Esophagus muscularis mucosa (tissue), 4 donors: ENCODE data around the gene RBM44. TPM values are rescaled to one million over a fixed set of nuclear protein-coding genes. Genes with fewer than 3 reads are reported as not detected.
A peak's percentile ranks its signal among the peaks of the same experiment; 100 is the strongest.

ENCODE experiments used
- DNase-seq: peaks from one replicate; pipeline ENCODE4 v3.0.0-alpha.2; 2017; ENCODE audit errors: extremely low spot score
- H3K27ac ChIP-seq, 4 donors: fragments of 200-600 bp; sonication (generic); replicated peaks in 1 of 4; 1 replicate in 3 of 4; 2 replicates in 1 of 4; pipeline ENCODE4 v1.5.1; 2016 to 2019; ENCODE audit warnings: mild to moderate bottlenecking in 1 of 4
- H3K27me3 ChIP-seq, 4 donors: fragments of 200-600 bp; sonication (generic); one replicate each; pipeline versions ENCODE4 v1.5.1 to v1.6.0; 2016 to 2019
- H3K36me3 ChIP-seq, 4 donors: fragments of 200-600 bp; sonication (generic); one replicate each; pipeline ENCODE4 v1.5.1; 2016 to 2019
- H3K4me1 ChIP-seq, 4 donors: fragments of 200-600 bp; sonication (generic); one replicate each; pipeline ENCODE4 v1.5.1; 2016 to 2019
- H3K4me3 ChIP-seq, 4 donors: fragments of 200-600 bp; sonication (generic); 1 replicate in 2 of 4; 2 replicates in 2 of 4; pipeline ENCODE4 v1.5.1; 2016 to 2019; ENCODE audit warnings: mild to moderate bottlenecking in 4 of 4, moderate library complexity in 1 of 4
- H3K9me3 ChIP-seq, 4 donors: fragments of 200-600 bp; sonication (generic); 1 replicate in 3 of 4; 2 replicates in 1 of 4; pipeline ENCODE4 v1.5.1; 2016 to 2019
- EP300 ChIP-seq: sonication (generic); formaldehyde crosslinking; IDR thresholded peaks from one replicate; pipeline ENCODE4 v1.6.1; 2017; ENCODE audit warnings: antibody characterized with exemption
- POLR2A ChIP-seq: fragments of 450-650 bp; IDR thresholded peaks from one replicate; pipeline ENCODE4 v1.6.1; 2017; ENCODE audit warnings: antibody characterized with exemption, moderate library complexity, mild to moderate bottlenecking, low read depth
- POLR2AphosphoS5 ChIP-seq, 2 donors: sonication (generic); formaldehyde crosslinking; IDR thresholded peaks; one replicate each; pipeline ENCODE4 v1.6.1; 2017; ENCODE audit warnings: antibody characterized with exemption in 2 of 2
- WGBS: methylation state at CpG from one replicate; pipeline ENCODE4 v1.1.5; 2018; 5-methylcytosine and 5-hydroxymethylcytosine counted together
- intact Hi-C: fragments of 100-400 bp; cut with DNase I; formaldehyde crosslinking; loops from one replicate; pipeline ENCODE4 v1.15.1; 2023
- total RNA-seq, 4 donors: library from RNA; depleted of rRNA; stranded (reverse); fragments of >200 nt; gene quantifications; one replicate each; pipeline versions ENCODE4 v1.1.0 to v1.2.1, GENCODE V29; 2016
- TF ChIP-seq, protein P1 (sequence below), 3 experiments: fragments of 200-600 bp in 2 of 3; fragments of 450-650 bp in 1 of 3; sonication (generic) in 2 of 3; IDR thresholded peaks; one replicate each; pipeline ENCODE4 v1.5.1; 2017 to 2019; ENCODE audit warnings: antibody characterized with exemption in 3 of 3, mild to moderate bottlenecking in 2 of 3, moderate library complexity in 1 of 3

Gene RBM44
- total RNA-seq, 4 donors from 2014 or later: 0.42 to 0.99 (median 0.61) TPM

DNA sequence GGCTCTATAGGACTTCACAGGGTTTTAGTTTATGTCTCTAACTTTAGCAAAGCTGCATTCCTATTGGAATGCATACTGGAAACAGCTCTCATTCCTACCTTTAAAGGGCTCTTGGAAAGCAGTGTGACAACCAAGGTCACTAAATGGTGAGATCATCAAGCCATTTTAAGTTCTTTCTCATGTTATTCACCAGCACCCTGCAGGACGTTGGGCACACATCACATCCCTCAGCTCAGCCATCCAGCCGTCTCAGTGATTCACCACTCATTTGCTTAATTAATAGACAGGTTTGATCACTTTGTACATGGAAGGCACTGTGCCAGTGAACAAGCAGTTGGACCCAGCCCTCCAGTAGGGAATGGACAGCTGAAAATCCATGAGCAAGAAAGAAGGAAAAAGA lies 32.2 kb upstream of the RBM44 start:
- H3K9me3 ChIP-seq: no peaks in the 10 kb centered on the region
- H3K36me3 ChIP-seq: peaks cover 41 to 74% (median 50%) of the 10 kb centered on the region in 4 donors
- TF ChIP-seq, protein P1, sequence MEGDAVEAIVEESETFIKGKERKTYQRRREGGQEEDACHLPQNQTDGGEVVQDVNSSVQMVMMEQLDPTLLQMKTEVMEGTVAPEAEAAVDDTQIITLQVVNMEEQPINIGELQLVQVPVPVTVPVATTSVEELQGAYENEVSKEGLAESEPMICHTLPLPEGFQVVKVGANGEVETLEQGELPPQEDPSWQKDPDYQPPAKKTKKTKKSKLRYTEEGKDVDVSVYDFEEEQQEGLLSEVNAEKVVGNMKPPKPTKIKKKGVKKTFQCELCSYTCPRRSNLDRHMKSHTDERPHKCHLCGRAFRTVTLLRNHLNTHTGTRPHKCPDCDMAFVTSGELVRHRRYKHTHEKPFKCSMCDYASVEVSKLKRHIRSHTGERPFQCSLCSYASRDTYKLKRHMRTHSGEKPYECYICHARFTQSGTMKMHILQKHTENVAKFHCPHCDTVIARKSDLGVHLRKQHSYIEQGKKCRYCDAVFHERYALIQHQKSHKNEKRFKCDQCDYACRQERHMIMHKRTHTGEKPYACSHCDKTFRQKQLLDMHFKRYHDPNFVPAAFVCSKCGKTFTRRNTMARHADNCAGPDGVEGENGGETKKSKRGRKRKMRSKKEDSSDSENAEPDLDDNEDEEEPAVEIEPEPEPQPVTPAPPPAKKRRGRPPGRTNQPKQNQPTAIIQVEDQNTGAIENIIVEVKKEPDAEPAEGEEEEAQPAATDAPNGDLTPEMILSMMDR (IDR thresholded peaks at IDR 0.05): no peak
- no peak for TF ChIP-seq EP300
- no peak for TF ChIP-seq POLR2AphosphoS5 (IDR thresholded peaks at IDR 0.05)
- no peak for TF ChIP-seq POLR2A
- intact Hi-C loops: no loop called here
- DNase-seq: no peak
- H3K4me3 ChIP-seq: no peak overlapping the region
- 30% methylated on average over 2 of the region's 2 CpGs for WGBS
- H3K27ac ChIP-seq: peak overlapping the region in 2 of 4 donors; percentile 5 to 37
- peaks cover 9 to 22% (median 11%) of the 10 kb centered on the region in 4 donors for H3K4me1 ChIP-seq
- no peaks in the 10 kb centered on the region for H3K27me3 ChIP-seq

GRCh38 chr2:237772513-237772912 lies 26.1 kb upstream of the RBM44 start:
- H3K36me3 ChIP-seq: peaks cover 29 to 81% (median 67%) of the 10 kb centered on the region in 4 donors
- 79% methylated on average over 3 of the region's 3 CpGs for WGBS
- no peak overlapping the region for H3K4me3 ChIP-seq
- no peak for TF ChIP-seq EP300
- TF ChIP-seq POLR2AphosphoS5 (IDR thresholded peaks at IDR 0.05): no peak
- no peak for TF ChIP-seq POLR2A
- TF ChIP-seq, protein P1 (IDR thresholded peaks at IDR 0.05): no peak
- H3K27ac ChIP-seq: peak overlapping the region in 3 of 4 donors; percentile 0 to 12 (median 3)
- H3K27me3 ChIP-seq: no peaks in the 10 kb centered on the region
- H3K4me1 ChIP-seq: peaks cover 0 to 8% (median 2%) of the 10 kb centered on the region in 4 donors
- peak; percentile 34 for DNase-seq
- H3K9me3 ChIP-seq: no peaks in the 10 kb centered on the region
- intact Hi-C loops: no loop called here

- no peak overlapping the region for H3K27ac ChIP-seq
- no peak overlapping the region for H3K4me3 ChIP-seq
- H3K4me1 ChIP-seq: peaks cover 0 to 8% (median 2%) of the 10 kb centered on the region in 4 donors
- TF ChIP-seq POLR2A: no peak
- TF ChIP-seq, protein P1 (IDR thresholded peaks at IDR 0.05): no peak
- no peak for TF ChIP-seq POLR2AphosphoS5 (IDR thresholded peaks at IDR 0.05)
- no peak for TF ChIP-seq EP300
- peak; percentile 50 for DNase-seq
- 88% methylated on average over 15 of the region's 15 CpGs for WGBS
- H3K36me3 ChIP-seq: peaks cover 40 to 89% (median 79%) of the 10 kb centered on the region in 4 donors
- no peaks in the 10 kb centered on the region for H3K9me3 ChIP-seq
- intact Hi-C loops: no loop called here
- H3K27me3 ChIP-seq: no peaks in the 10 kb centered on the region
Observed at GRCh38 chr2:237773826-237774225, 24.8 kb upstream of the RBM44 start.

- Histone ChIP-seq H3K27ac (no peak overlapping the region), H3K4me3 (no peak overlapping the region), H3K36me3 (peaks cover 44 to 96% (median 82%) of the 10 kb centered on the region in 4 donors), H3K9me3 (no peaks in the 10 kb centered on the region), H3K4me1 (peaks cover 0 to 8% (median 2%) of the 10 kb centered on the region in 4 donors), H3K27me3 (no peaks in the 10 kb centered on the region)
- DNase-seq: peak; percentile 91
- WGBS: 81% methylated on average over 13 of the region's 13 CpGs
- intact Hi-C loops: no loop called here
- TF ChIP-seq, protein P1 (IDR thresholded peaks at IDR 0.05): peak; percentile 47 to 68 (median 52)
- TF ChIP-seq POLR2AphosphoS5 (IDR thresholded peaks at IDR 0.05) (peak in 1 of 2 donors; percentile 20), EP300 (no peak)
Observed at GRCh38 chr2:237774811-237775553, 23.6 kb upstream of the RBM44 start.
